IPS-18c (cell line): ENCODE data around the gene BSG.

ENCODE experiments used
- H3K4me3 ChIP-seq: 2 replicates; pipeline ENCODE4 v1.7.0; 2013; ENCODE audit warnings: low read depth, mild to moderate bottlenecking, low read length, moderate library complexity; ENCODE audit not compliant: insufficient read depth
- H3K9me3 ChIP-seq: one replicate; pipeline ENCODE4 v1.6.1; 2013; ENCODE audit warnings: mild to moderate bottlenecking, low read length, moderate library complexity; ENCODE audit not compliant: control insufficient read depth, insufficient read depth

The BSG gene

DNA sequence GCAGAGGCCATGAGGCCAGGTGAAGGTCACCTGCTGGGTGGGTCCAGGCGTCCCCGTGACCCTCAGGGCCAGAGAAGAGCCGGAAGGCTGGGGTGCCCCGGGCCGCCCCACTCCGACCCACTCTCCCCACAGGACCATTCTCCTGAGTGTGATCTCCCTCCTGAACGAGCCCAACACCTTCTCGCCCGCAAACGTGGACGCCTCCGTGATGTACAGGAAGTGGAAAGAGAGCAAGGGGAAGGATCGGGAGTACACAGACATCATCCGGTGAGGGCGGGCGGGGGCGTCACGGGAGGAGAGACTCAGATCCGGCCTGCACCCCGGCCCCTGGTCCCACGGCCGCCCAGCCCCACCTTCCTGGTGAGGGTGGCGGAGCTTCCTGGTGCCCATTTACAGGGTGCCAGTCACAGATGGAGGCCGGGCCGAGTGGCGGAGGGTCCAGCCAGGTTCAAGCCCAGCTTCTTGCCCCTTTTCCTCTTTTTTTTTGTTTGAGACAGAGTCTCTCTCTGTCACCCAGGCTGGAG, 35.5 kb upstream of the BSG start:
- Histone ChIP-seq H3K9me3 (no peaks in the 10 kb centered on the region), H3K4me3 (no peak overlapping the region)

DNA sequence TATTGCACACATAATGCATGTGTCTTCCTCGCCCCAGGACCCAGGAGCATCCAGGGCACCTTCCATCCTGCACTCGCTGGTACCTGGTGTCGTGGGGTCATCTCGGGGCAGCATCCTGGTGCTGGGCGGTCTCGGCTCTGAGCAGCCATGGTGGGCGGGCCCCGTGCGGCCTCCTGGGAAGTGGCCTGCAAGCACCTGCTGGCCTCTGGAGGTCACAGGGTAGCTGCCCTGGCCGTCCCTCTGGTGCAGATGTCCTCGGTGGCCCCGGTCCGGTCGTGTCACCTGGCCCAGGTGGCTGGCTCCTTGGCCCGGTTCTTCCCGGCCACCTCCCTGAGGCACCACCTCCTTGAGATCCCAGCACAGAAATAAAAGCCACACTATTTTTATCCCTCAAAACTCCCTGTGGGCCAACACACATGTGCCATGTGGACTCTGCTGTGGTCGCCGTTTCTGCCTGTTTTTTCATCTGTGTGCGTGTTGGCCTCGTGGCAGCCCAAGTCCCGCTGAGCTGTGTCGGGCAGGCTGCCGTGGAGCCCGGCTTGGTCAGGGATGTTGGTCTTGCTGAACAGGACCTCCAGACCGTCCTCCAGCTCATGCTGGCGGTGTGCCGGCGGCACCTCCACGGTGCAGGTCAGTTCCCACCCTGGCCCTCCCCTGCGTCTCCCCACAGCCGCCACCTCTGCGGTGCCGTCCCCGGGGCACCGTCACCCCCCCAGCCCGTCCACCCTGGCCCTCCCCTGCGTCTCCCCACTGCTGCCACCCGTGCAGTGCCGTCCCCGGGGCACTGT, 33.6 kb upstream of the BSG start:
- H3K4me3 ChIP-seq: no peak overlapping the region
- H3K9me3 ChIP-seq: no peaks in the 10 kb centered on the region

DNA sequence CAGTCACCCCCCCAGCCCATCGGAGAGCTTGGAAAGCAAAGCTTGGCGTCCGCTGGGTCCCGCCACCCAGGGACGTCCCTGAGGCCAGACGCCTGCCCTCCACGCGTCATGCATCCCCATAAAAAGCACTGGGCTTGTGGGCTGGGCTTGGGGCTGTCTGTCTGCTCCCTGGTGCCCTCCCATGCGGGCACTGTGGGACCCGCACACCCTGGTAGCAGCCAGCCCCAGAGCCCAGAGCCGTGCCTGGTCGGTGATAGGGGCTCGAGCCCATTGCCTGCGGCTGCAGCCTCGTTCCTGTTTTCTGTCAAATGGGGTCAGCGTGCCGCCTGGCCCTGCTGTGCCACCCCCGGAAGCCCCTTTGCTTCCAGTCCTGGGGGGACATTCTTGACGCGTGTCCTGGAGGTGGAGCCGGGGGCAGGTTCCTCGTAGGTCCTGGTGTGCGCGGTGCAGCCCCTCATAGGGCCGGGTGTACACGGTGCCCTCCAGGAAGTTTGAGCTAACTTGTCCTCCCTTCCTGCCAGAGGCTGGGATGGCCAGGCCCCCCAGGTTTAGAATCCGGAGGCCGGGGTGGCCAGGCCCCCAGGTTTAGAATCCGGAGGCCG, 32.9 kb upstream of the BSG start:
- Histone ChIP-seq H3K9me3 (no peaks in the 10 kb centered on the region), H3K4me3 (no peak overlapping the region)

GRCh38 chr19:540867-541637, 31.3 kb upstream of the BSG start:
- Histone ChIP-seq H3K9me3 (no peaks in the 10 kb centered on the region), H3K4me3 (no peak overlapping the region)

DNA sequence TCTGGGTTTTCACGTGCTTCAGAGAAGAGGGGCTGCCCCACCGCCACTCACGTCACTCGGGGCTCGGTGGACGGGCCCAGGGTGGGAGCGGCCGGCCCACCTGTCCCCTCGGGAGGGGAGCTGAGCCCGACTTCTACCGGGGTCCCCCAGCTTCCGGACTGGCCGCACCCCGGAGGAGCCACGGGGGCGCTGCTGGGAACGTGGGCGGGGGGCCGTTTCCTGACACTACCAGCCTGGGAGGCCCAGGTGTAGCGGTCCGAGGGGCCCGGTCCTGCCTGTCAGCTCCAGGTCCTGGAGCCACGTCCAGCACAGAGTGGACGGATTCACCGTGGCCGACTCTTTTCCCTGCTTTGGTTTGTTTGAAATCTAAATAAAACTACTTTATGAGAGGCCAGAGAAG, 30.7 kb upstream of the BSG start:
- H3K4me3 ChIP-seq: no peak overlapping the region
- no peaks in the 10 kb centered on the region for H3K9me3 ChIP-seq

GRCh38 chr19:542173-542866, 30.1 kb upstream of the BSG start:
- H3K9me3 ChIP-seq: no peaks in the 10 kb centered on the region
- H3K4me3 ChIP-seq: no peak overlapping the region

DNA sequence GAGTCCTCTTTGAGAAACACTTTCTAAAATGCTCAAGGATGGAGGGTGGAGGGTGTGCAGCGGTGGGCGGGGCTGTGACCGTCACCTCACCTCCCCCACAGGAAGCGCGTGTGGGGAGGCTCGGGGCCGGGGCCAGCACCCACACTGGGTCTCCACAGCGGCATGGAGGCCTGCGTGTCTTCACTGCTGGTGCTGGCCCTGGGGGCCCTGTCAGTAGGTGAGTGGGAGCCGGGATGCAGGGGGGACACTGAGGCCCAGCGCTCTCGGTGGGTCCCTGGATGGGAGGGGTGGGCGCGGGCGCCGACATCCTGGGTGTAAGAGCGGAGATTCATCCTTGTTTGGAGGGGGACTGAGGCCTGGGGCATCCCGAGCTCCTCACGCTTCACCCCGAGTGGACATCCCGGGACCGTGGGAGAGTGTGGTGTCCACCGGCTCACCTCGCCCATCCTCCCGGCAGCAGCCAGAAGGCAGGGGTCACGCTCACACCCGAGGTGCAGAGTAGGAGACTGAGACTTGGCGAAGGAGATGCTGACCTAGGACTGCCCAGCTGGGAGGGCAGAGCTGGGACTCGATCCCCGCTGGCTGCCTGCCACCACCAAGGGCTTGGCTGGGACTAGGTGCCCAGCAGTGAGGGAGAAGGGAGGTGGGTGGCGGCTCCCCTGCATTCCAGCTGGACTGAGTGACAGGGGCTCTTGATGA, 28.3 kb upstream of the BSG start, which contains the start of gene GZMM:
Gene GZMM, plus strand, starts transcription at position 144 of the 699 bp plus-strand sequence. Its CDS starts 19 bp downstream, at position 163.
- H3K4me3 ChIP-seq: no peak within 1 kb of the TSS
- H3K9me3 ChIP-seq: no peaks in the 10 kb centered on the region

DNA sequence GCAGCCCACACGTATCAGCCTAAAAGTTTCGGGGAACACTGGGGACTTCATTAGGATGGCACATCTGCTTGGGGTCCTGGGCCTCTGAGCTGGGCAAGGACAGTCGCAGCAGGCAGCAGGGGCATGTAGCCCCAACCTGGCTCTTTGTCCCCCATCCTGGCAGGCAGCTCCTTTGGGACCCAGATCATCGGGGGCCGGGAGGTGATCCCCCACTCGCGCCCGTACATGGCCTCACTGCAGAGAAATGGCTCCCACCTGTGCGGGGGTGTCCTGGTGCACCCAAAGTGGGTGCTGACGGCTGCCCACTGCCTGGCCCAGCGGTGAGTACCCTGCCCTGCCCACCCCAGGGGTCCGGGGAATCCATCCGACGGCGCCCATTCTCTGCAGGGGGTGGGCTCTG, 25.3 kb upstream of the BSG start:
- Histone ChIP-seq H3K4me3 (no peak overlapping the region), H3K9me3 (no peaks in the 10 kb centered on the region)

- no peaks in the 10 kb centered on the region for H3K9me3 ChIP-seq
- no peak overlapping the region for H3K4me3 ChIP-seq
These were observed 24.3 kb upstream of the BSG start for GRCh38 chr19:547836-548720.

DNA sequence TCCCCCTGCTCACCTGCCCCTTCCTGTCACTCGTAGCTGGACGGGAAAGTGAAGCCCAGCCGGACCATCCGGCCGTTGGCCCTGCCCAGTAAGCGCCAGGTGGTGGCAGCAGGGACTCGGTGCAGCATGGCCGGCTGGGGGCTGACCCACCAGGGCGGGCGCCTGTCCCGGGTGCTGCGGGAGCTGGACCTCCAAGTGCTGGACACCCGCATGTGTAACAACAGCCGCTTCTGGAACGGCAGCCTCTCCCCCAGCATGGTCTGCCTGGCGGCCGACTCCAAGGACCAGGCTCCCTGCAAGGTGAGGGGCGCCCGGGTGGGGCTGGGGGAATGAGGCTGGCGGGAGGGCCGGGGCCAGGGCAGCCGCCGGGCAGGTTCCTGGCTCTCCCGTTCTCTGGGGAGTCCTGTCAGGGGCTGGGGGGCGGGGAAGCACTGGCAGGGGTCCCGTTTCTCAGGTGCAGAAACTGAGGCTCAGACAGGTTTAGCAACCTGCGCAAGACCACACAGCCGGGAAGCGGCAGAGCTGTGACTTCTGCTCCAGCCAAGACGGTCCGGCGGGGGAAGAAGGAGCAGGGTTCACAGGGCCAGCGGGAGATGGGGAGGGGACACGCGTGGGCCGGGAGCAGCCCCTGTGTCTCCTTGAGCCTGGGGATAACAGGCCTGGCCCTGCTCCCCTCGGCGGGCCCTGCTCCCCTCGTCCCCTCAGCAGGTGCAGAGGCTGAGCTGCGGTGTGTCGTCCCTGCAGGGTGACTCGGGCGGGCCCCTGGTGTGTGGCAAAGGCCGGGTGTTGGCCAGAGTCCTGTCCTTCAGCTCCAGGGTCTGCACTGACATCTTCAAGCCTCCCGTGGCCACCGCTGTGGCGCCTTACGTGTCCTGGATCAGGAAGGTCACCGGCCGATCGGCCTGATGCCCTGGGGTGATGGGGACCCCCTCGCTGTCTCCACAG, 23.2 kb upstream of the BSG start:
- Histone ChIP-seq H3K9me3 (no peaks in the 10 kb centered on the region), H3K4me3 (no peak overlapping the region)

DNA sequence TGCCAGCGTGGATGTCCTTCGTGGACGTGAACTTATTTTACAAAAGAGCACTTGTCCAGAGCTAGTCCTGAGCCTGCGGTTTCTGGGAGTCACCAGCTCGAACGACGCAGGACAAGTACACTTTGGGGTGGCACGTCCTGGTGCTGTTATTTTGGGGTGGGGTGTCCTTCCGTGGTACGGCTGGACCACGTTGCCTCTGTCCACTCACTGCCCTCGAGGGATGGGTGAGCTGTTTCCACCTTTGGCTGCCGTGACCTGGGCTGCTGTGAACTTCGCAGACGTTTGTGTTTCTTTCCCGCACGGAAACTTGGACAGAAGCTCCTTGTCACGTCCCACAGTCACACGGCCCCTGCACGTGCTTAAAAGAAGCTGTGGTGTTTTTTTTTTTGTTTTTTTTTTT, 17.6 kb upstream of the BSG start:
- Histone ChIP-seq H3K4me3 (no peak overlapping the region), H3K9me3 (no peaks in the 10 kb centered on the region)

- Histone ChIP-seq H3K9me3 (no peaks in the 10 kb centered on the region), H3K4me3 (no peak overlapping the region)
These were observed 17.0 kb upstream of the BSG start for GRCh38 chr19:555474-555808.

- H3K4me3 ChIP-seq: no peak overlapping the region
These were observed 15.6 kb upstream of the BSG start for GRCh38 chr19:556611-557382.

DNA sequence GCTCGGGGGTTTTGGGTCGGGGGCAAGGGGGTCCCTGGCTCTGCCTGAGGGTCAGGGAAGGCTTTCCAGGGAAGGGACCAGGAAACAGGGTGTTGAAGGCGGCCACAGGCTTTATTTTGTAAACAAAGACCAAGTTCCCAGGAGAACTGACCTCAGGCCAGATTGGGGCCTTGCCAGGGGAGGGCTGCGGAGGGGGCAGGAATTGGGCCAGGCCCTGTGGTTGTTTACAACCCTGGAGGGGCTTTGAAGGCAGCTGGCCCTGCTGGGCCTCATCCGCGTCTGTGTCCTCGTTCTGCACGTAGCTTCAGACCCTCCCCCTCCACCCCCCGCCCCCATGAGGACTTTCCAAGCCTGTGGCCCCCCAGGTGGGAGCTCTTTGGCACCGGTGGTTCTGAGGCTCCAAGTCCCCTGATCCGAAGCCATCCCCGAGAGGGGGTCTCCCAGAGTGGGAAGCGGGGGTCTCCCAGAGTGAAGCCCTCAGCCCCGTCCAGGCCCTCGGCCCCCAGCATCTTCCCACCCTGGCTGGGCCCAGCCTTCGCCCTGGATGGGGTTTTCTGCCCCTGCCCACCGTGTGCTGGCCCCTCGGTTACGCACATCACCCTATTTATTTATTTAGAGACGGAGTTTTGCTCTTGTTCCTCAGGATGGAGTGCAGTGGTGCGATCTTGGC, 13.5 kb upstream of the BSG start:
- Histone ChIP-seq H3K9me3 (no peaks in the 10 kb centered on the region), H3K4me3 (no peak overlapping the region)

More at GRCh38 chr19:556611-557382, 15.6 kb upstream of the BSG start:
- H3K9me3 ChIP-seq: no peaks in the 10 kb centered on the region
